Keratinocyte (primary cell): ENCODE results near the gene ERFE. TPM values are rescaled to one million over a fixed set of nuclear protein-coding genes. Genes with fewer than 3 reads are reported as not detected.
A peak's percentile ranks its signal among the peaks of the same experiment; 100 is the strongest.

Source experiments
- DNase-seq: peaks from one replicate; pipeline ENCODE4 v3.0.0-alpha.2; 2011; ENCODE audit warnings: low read depth, missing footprints, low spot score
- FAIRE-seq: peaks from 2 replicates; lab custom pipeline; 2011; peaks lifted over from hg19 to GRCh38; lab: Jason Lieb, UNC
- H2AFZ ChIP-seq: 2 replicates; pipeline ENCODE4 v1.6.0; 2012; ENCODE audit warnings: low read length, control low read depth, inconsistent platforms; ENCODE audit not compliant: control insufficient read depth
- H3K27ac ChIP-seq: 2 replicates; pipeline ENCODE4 v1.5.1; 2011; ENCODE audit warnings: low read length; ENCODE audit not compliant: control insufficient read depth, insufficient read depth
- H3K27me3 ChIP-seq: 3 replicates; pipeline ENCODE4 v1.6.0; 2011; ENCODE audit warnings: low read length; ENCODE audit not compliant: control insufficient read depth, insufficient read depth; ENCODE audit errors: extremely low read depth
- H3K36me3 ChIP-seq, 2 experiments: 2 replicates in 1 of 2; 3 replicates in 1 of 2; pipeline ENCODE4 v1.5.1; 2011; ENCODE audit warnings: low read length in 2 of 2, mild to moderate bottlenecking in 1 of 2; ENCODE audit not compliant: control insufficient read depth in 2 of 2, insufficient read depth in 2 of 2; ENCODE audit errors: extremely low read depth in 1 of 2
- H3K4me1 ChIP-seq: 3 replicates; pipeline ENCODE4 v1.5.1; 2011; ENCODE audit warnings: low read length; ENCODE audit not compliant: control insufficient read depth, insufficient read depth; ENCODE audit errors: extremely low read depth
- H3K4me2 ChIP-seq: 3 replicates; pipeline ENCODE4 v1.6.0; 2011; ENCODE audit warnings: low read depth, low read length; ENCODE audit not compliant: control insufficient read depth, insufficient read depth; ENCODE audit errors: extremely low read depth
- H3K4me3 ChIP-seq, 3 experiments: fragments of 200-600 bp in 1 of 3; sonication (generic) in 1 of 3; 2 replicates in 2 of 3; 3 replicates in 1 of 3; pipeline ENCODE4 v1.5.1; 2011 to 2016; ENCODE audit warnings: low read length in 3 of 3, mild to moderate bottlenecking in 3 of 3, control low read depth in 2 of 3, inconsistent platforms in 1 of 3, low read depth in 1 of 3, mixed read lengths in 1 of 3, mixed run types in 1 of 3, moderate library complexity in 1 of 3; ENCODE audit not compliant: control insufficient read depth in 2 of 3, insufficient read depth in 2 of 3; ENCODE audit errors: extremely low read depth in 1 of 3
- H3K79me2 ChIP-seq: 2 replicates; pipeline ENCODE4 v1.6.0; 2012; ENCODE audit warnings: low read length; ENCODE audit not compliant: control insufficient read depth, insufficient read depth
- H3K9ac ChIP-seq: 3 replicates; pipeline ENCODE4 v1.6.0; 2011; ENCODE audit warnings: low read length; ENCODE audit not compliant: control insufficient read depth, insufficient read depth; ENCODE audit errors: extremely low read depth
- H3K9me1 ChIP-seq: 3 replicates; pipeline ENCODE4 v1.6.0; 2011; ENCODE audit warnings: low read length; ENCODE audit not compliant: control insufficient read depth, insufficient read depth; ENCODE audit errors: extremely low read depth
- H3K9me3 ChIP-seq: 2 replicates; pipeline ENCODE4 v1.5.1; 2012; ENCODE audit warnings: low read depth, low read length; ENCODE audit not compliant: control insufficient read depth
- H4K20me1 ChIP-seq: 3 replicates; pipeline ENCODE4 v1.6.0; 2011; ENCODE audit warnings: low read length; ENCODE audit not compliant: control insufficient read depth, insufficient read depth; ENCODE audit errors: extremely low read depth
- CTCF ChIP-seq, 3 experiments: IDR thresholded peaks in 1 of 3; conservative IDR thresholded peaks in 1 of 3; optimal IDR thresholded peaks in 1 of 3; 2 replicates in 2 of 3; 3 replicates in 1 of 3; pipeline versions ENCODE3 to v1.5.1; 2011; ENCODE audit warnings: low read length in 3 of 3, mild to moderate bottlenecking in 3 of 3, moderate library complexity in 2 of 3, control low read depth in 1 of 3, inconsistent platforms in 1 of 3; ENCODE audit not compliant: insufficient read depth in 2 of 3; ENCODE audit errors: extremely low read depth in 1 of 3
- EZH2 ChIP-seq: IDR thresholded peaks from one replicate; pipeline ENCODE4 v1.6.1; 2012; ENCODE audit warnings: inconsistent platforms, mild to moderate bottlenecking, low read length, moderate library complexity
- dilution Hi-C: fragments of 300-500 bp; cut with MboI; formaldehyde crosslinking; loops from one replicate; pipeline ENCODE4 v1.7.0; 2020; ENCODE audit warnings: low sequenced_read_pairs; ENCODE audit not compliant: extremely low pct_ligation_motif_present
- polyA minus RNA-seq, 3 experiments: library from RNA; depleted of rRNA, polyadenylated mRNA; stranded (reverse); fragments of >200 nt; gene quantifications; 1 replicate in 1 of 3; 2 replicates in 1 of 3; 3 replicates in 1 of 3; pipeline ENCODE4 v1.2.3, GENCODE V29; 2011
- polyA plus RNA-seq, 5 experiments: library from polyadenylated mRNA; depleted of rRNA in 3 of 5; stranded (reverse) in 3 of 5; stranded (forward) in 1 of 5; unstranded in 1 of 5; fragments of >200 nt; gene quantifications; 1 replicate in 1 of 5; 2 replicates in 3 of 5; 3 replicates in 1 of 5; pipeline versions ENCODE4 v1.2.1 to v1.2.3, GENCODE V29; 2011 to 2012; ENCODE audit warnings: missing spikeins in 2 of 5, low read depth in 1 of 5, low replicate concordance in 1 of 5

Gene ERFE, protein sequence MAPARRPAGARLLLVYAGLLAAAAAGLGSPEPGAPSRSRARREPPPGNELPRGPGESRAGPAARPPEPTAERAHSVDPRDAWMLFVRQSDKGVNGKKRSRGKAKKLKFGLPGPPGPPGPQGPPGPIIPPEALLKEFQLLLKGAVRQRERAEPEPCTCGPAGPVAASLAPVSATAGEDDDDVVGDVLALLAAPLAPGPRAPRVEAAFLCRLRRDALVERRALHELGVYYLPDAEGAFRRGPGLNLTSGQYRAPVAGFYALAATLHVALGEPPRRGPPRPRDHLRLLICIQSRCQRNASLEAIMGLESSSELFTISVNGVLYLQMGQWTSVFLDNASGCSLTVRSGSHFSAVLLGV
- polyA plus RNA-seq: 0.14 to 0.28 TPM (median 0.27 TPM) in 3 replicates
- polyA plus RNA-seq (2011; ENCODE audit: low read depth): not detected
- 0.17 and 0.27 TPM in 2 replicates for polyA plus RNA-seq (2011; cell fraction: cytosol; rRNA removed)
- polyA plus RNA-seq (2011; cell fraction: nucleus; rRNA removed): 0.23 and 0.71 TPM in 2 replicates
- 0.11 TPM in 2 replicates for polyA plus RNA-seq (2012; ENCODE audit: low replicate concordance)
- polyA minus RNA-seq: 0.10 TPM in 1 of 3 replicates, not detected in the others
- not detected for polyA minus RNA-seq (2011; cell fraction: cytosol; rRNA and poly(A)+ RNA removed)
- polyA minus RNA-seq (2011; cell fraction: nucleus; rRNA and poly(A)+ RNA removed): 0.63 TPM in 1 of 2 replicates, not detected in the other

- Histone ChIP-seq H3K27me3 (peaks cover 15% of the 10 kb centered on the region), H3K9me3 (no peaks in the 10 kb centered on the region), H3K79me2 (no peaks in the 10 kb centered on the region), H3K9me1 (no peaks in the 10 kb centered on the region), H3K4me2 (peak within 1 kb of the TSS; percentile 61), H3K9ac (peak within 1 kb of the TSS; percentile 46), H3K27ac (no peak within 1 kb of the TSS), H4K20me1 (no peaks in the 10 kb centered on the region), H3K36me3 (no peaks in the 10 kb centered on the region), H2AFZ (no peak within 1 kb of the TSS), H3K4me3 (peak within 1 kb of the TSS; percentile 9 to 36 (median 18)), H3K4me1 (no peaks in the 10 kb centered on the region)
- dilution Hi-C loops: no loop called here
- no peak for TF ChIP-seq EZH2
- TF ChIP-seq CTCF (optimal IDR thresholded peaks at IDR 0.05 in 1 of 3, IDR thresholded peaks at IDR 0.05 in 1 of 3, conservative IDR thresholded peaks at IDR 0.05 in 1 of 3; ENCODE audit: extremely low read depth in 1 of 3, insufficient read depth in 2 of 3, low read length in 3 of 3): peak in 2 of 3 experiments; percentile 18 to 61
- FAIRE-seq: no peak
- DNase-seq: no peak
These were observed at the start of gene ERFE for GRCh38 chr2:238158509-238159070. ERFE (plus strand) TSS chr2:238158970; CDS start chr2:238159008, 38 bp downstream.

DNA sequence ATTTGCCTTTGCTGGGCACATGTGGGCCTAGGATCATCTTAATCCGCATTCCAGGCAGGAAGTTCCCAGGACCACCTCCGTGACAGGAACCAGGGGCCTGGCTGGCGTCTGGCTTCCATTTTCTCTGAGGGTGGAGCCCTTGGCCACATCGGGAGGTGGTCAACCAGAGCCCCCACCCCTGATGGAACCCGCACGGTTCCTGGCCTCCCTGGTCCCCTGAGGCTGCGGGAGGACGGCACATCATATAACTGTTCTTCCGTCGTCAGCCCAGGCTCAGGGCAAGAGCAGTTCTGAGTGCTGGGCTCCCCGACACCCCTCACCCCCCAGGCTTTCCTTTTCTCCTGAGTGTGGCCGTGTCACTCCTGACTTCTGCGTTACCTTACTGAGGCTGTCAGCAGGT is 45.2 kb upstream of the ERFE start:
- no peak for TF ChIP-seq EZH2
- TF ChIP-seq CTCF (optimal IDR thresholded peaks at IDR 0.05 in 1 of 3, IDR thresholded peaks at IDR 0.05 in 1 of 3, conservative IDR thresholded peaks at IDR 0.05 in 1 of 3; ENCODE audit: extremely low read depth in 1 of 3, insufficient read depth in 2 of 3, low read length in 3 of 3): no peak
- H3K27ac ChIP-seq: no peak overlapping the region
- no peak overlapping the region for H3K9ac ChIP-seq
- DNase-seq (no peak), FAIRE-seq (no peak)
- H4K20me1 ChIP-seq: no peaks in the 10 kb centered on the region
- dilution Hi-C loops: no loop called here
- H3K9me1 ChIP-seq: no peaks in the 10 kb centered on the region
- H3K4me1 ChIP-seq: no peaks in the 10 kb centered on the region
- H3K9me3 ChIP-seq: no peaks in the 10 kb centered on the region
- H3K36me3 ChIP-seq: no peaks in the 10 kb centered on the region
- no peak overlapping the region for H3K4me2 ChIP-seq
- no peak overlapping the region for H3K4me3 ChIP-seq
- H3K79me2 ChIP-seq: no peaks in the 10 kb centered on the region
- peaks cover 5% of the 10 kb centered on the region for H3K27me3 ChIP-seq
- no peak overlapping the region for H2AFZ ChIP-seq
